Stimulated activated CD4-positive, alpha-beta T cell treated with anti-CD3 and anti-CD28 coated beads, TNF-alpha, amount 100 ng/mL, for 48 hours (primary cell): ENCODE data around the gene SWT1.

Source experiments
- DNase-seq, 3 donors: peaks; one replicate each; pipeline ENCODE4 v3.0.0-alpha.2; 2020; ENCODE audit warnings: low read depth in 3 of 3

SWT1 gene

GRCh38 chr1:185289880-185290279 is 132.9 kb downstream of the SWT1 start:
- no peak for DNase-seq

GRCh38 chr1:185291159-185291558 is 134.2 kb downstream of the SWT1 start:
- DNase-seq = no peak

DNA sequence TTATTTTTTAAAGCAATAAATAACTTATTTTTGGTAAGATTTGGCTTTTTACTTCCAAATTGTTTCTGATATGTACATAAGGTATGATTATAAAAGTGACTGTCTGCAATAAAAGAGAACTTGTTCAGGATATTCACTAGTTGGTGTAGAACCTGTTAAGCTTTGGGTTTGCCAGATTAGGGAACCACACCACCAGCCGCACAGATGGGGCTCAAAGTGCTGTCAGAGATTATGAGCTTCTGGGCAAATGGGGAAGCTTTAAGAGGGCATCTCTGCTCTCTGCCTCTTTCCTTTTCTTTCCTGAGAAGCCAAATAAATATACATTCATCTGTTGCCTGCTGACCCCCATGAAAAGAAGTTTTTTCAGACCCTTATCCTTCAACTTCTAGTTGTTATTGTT is 134.7 kb downstream of the SWT1 start:
- DNase-seq = no peak

GRCh38 chr1:185292237-185292636 is 135.3 kb downstream of the SWT1 start:
- no peak for DNase-seq

DNA sequence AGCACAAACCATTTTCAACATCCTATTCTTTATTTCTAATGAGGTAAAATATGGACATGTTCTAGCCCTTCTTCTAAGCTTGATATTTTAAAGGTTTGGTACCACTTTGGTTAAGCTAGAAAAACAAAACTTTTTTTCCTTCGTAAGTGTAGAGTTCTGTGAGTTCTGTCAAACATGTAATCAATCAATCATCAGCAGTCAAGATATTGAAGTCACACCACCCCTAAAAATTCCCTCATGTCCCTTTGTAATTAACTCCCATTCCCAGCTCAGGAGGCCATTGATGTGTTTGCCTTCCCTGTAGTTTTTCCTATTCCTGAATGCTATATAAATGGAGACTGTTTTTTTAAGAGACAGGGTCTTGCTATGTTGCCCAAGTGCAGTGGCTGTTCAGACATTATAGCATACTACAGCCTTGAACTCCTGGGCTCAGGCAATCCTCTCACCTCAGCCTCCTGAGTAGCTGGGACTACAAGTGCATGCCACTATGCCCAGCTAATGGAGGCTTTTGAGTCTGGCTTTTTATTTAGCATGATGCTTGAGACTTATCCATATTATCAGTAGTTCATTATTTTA is 137.1 kb downstream of the SWT1 start:
- DNase-seq = no peak

GRCh38 chr1:185295091-185295490 is 138.1 kb downstream of the SWT1 start:
- no peak for DNase-seq

DNA sequence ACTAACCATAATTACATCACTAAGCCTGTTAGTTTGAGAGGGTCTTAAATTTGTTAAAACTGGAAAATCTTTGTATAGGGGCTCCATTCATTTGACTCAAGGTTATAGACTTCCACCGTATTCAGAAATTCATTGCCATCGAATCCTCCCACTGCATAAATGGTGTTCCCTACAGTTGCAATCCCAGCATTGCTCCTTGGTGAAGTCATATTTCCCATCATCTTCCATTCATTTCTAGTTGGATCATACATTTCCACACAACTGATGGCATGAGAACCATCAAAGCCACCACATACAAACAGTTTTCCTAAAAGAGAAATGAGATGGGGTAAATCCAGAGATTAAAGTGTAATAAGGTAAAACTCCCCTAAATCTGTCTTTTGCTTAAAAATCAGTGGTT is 141.0 kb downstream of the SWT1 start:
- DNase-seq = no peak

DNA sequence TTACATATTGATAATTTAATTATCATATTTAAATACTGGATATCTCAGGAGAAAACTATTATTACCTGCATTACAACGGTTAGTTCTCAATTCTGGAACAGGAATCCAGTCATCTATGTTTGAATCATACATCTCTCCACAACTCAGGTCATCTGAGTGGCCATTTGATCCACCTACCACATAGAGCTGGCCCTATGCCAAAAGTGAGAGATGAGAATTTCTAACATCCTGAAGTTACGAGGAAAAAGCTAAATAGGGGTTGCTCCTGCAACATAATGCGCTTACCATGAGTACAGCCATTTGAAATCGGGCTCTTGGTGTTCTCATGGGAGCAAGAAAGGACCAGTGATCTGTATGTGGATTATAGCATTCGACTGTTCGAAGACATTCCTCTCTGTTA is 143.2 kb downstream of the SWT1 start:
- DNase-seq = no peak

- DNase-seq = no peak
Observed at GRCh38 chr1:185305419-185305818, 148.5 kb downstream of the SWT1 start.

DNA sequence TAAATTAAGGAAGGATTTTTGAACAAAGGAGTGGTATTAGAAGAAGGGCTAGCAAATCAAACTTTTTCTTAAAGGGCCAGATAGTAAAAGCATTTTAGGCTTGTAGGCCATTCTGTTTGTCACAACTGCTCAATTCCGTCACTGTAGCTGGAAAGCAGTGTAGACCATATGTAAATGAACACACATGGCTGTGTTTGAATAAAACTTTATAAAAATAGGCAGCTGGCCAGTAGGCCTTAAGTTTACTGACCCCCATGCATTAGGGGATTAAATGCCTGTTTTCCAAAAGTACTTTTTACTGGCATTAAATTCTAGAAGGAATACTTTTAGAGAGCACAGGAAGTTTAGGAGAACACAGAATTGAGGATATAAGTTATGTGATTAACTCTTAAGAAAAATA is 151.2 kb downstream of the SWT1 start:
- no peak for DNase-seq

DNA sequence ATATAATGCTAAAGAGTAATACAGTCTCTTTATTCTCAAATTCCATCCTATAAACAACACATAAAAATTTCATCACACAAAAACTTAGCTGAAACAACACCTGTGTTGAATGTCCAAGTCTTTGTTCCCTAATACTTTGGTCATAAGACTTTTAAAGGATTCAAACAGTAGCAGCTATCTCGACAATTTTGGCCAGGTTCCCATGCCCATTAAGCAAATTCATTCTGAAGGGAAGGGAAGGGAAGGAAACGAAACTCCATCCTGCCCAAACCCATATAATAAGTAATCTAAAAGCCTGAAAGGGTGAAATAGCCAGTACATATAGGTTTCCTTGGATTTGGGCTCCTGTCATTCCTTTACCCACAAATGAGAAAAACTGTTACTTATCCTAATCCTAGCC is 152.6 kb downstream of the SWT1 start:
- no peak for DNase-seq

GRCh38 chr1:185311589-185312225 is 154.7 kb downstream of the SWT1 start:
- DNase-seq = no peak

DNA sequence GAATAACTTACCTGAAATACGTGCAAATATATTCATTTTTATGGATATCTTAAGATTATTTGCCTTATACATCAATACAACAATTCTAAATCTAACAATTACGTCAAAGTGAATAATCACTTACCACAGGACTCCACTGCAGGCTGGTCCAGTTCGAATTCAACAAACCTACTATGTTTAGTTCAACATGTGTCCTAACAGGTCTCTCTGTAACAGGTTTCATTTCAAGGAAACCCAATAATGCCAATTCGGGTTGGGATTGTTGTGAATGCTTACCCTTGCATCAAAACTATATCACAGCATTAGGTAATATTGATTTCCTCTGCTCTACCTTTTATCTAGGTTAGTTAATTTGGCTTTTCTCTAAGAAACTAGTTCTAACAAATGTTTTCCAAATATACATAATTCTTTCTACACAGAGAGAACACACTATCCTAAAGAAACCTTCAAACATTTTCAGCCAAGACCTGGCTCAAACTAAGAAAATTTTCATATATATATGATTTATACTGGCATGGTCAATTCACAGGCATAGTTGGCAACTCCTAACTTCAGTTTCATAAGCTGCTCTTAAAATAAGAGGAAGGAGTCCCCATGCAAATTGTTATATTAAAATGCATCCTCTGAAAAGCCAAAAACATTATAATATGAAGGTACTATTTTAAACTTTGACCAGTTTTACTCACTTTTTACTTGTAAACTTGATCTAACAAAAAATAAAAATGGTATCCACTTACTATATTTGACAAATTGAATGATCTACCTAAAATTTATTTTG is 155.6 kb downstream of the SWT1 start:
- DNase-seq = no peak

DNA sequence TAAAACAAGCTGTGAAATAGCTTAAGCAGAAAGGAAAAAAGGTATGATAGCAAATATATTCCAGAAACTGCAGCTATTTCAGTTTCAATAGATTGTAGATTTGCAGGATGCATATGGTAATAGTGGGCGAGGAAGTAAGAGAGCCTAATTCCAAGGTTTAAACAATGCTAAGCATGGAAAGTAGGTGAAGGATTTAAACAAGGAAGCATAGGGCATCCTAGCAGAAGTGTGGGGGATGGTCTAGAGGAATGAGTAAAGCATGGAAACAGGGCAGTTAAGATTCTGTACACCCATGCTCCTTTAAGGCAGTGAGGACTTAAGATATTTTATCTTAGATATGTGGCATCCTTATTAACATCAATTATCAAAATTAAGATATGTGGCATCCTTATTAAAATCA is 157.4 kb downstream of the SWT1 start:
- no peak for DNase-seq

DNA sequence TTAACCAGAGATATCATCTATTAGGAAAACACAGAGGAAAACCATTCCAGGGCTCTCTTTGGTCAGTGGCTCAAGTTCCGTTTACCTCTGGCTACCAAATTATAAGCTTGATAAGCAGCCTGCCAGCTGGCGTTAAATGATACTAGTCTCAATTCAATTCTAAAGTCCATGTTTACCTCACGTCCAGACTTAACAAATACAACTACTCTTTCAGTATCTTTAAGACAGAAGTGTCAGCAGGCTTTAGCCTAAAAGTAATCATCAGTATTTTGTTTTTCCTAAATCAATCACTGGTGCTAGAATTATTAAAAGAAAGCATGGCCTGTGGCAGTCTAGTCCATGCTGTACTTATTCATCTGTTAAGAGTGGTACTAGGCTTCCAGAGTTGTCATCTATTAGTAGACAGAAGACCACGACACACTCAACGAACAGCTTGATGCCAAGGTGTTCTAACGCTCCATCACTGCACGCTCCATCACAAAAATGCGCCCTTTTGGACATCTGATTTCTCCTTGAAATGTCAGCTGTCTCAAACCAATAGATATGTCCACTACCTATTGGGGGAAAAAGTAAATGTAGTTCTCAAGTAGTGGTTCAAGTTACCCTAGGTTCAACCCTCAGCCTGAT is 158.6 kb downstream of the SWT1 start:
- no peak for DNase-seq

DNA sequence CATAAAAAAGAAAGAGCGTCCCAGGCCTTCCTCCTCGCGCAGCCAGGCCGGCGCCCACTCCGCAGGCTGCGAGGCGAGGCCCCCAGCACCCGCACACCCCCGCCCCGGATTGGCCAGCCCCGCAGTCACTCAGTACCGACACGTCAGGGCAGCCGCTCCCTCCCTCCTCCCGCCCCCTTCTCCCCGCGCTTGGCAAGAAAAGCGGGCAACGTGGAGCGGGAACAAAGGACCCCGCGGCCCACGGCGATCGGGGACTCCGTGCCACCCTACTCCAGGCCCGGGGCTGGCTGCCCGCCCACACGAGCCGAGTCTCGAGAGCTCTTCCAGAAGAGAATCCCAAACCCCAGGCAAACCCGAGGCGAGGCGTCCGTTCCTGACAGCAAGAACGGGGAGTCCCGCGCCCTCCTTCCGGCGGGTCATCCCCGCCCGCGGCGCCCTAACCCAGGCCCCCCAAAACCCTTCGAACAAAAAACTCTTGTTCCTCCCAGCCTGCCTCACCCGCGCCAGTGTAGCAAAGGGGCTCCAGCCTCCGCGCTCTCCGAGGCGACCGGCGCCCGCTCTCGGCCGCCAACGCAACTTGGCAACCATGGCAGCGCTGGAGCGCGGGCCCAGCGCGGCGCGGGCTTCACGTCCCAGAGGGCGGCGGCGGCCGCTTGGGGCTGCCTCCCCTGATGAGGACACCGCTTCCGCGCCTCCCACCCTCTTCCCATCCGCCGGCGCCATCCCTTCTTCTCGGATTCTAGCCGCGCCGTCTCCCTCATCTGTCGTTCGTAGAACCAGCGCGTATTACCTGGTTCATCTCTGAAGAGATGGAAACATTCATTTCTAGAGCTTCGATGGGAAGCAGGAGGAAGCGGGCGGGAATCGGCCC is 159.4 kb downstream of the SWT1 start:
- peak; percentile 78 to 91 (median 79) for DNase-seq

GRCh38 chr1:185317034-185317885 is 160.3 kb downstream of the SWT1 start, which contains the start of gene IVNS1ABP:
TSS of gene IVNS1ABP (minus strand) at chr1:185317243. CDS start at chr1:185309493, 7,750 bp downstream.
- peak; percentile 88 to 91 (median 90) for DNase-seq

- peak; percentile 40 to 65 (median 57) for DNase-seq
Observed at GRCh38 chr1:185317886-185318310, 160.9 kb downstream of the SWT1 start.

DNA sequence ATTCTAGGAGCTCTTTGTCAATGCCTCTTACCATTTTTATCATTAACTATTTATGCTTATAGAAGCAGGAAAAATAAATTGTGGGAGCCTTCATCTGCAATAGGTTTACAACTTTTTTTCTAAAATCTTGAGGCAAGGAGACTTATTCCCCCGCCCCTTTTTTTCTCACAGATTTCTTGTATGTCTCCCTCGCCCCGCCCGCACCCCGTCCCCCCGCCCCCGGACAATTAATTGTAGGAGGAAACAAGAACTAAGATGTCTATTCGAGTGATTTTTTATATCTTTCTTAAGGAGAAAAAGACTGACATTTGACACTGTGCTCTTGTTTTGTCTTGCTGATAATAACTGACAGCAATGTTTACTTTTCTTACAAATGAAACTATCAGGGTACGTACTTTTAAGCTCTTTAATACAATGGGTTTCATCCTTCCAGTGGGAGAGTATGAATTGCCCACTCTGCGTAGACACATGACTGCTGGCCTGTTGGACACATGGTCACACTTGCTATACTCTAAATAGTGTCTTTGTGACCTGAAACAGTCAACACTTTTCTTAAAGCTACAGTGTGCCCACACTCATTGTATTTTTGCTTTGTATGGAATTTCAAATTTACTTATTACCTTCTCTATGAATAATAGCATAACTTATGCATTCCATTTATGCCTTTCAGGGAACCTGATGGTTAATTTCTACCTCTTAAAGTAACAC is 161.6 kb downstream of the SWT1 start:
- no peak for DNase-seq

DNA sequence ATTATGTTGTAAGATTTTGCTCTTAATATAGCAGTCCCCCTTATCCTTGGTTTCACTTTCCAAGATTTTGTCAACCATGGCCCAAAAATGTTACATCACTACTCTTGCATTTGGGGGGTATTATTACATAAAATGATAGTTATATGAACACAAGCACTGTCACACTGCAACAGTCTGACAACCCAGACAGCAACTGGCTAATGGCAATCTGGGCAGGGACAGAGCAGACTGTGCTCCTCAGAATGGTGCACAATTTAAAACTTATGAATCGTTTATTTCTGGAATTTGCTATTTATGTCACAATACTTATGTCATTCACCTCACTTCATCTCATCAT is 162.1 kb downstream of the SWT1 start:
- DNase-seq = no peak
